HCT116 (cell line): ENCODE results near the gene POLR2J.
"Not testable (repeated sequence)": the region's sequence is repeated elsewhere in the genome, so short reads cannot be mapped to it uniquely, and the experiment has no call there.

Source experiments
- CTCF ChIP-seq, 3 experiments: fragments of 200-600 bp in 1 of 3; sonication (generic) in 1 of 3; IDR thresholded peaks in 2 of 3; conservative IDR thresholded peaks in 1 of 3; 2 replicates each; pipeline ENCODE4 v1.5.1; 2012 to 2017; ENCODE audit warnings: low read depth in 2 of 3, low read length in 2 of 3, antibody characterized with exemption in 1 of 3, borderline replicate concordance in 1 of 3, control low read depth in 1 of 3, mild to moderate bottlenecking in 1 of 3, mixed read lengths in 1 of 3, mixed run types in 1 of 3, moderate library complexity in 1 of 3; ENCODE audit not compliant: insufficient read depth in 1 of 3
- MAX ChIP-seq: IDR thresholded peaks from 2 replicates; pipeline ENCODE4 v1.6.1; 2012

- TF ChIP-seq MAX; CTCF (IDR thresholded peaks at IDR 0.05 in 2 of 3, conservative IDR thresholded peaks at IDR 0.05 in 1 of 3; ENCODE audit: borderline replicate concordance in 1 of 3, insufficient read depth in 1 of 3, low read depth in 2 of 3, low read length in 2 of 3): not testable (repeated sequence)
Measured at GRCh38 chr7:102474736-102475435, 3.8 kb downstream of the POLR2J start.
